HepG2 (cell line): Measurements from ENCODE around the gene SLC17A9. TPM values are rescaled to one million over a fixed set of nuclear protein-coding genes. Genes with fewer than 3 reads are reported as not detected.
A peak's percentile ranks its signal among the peaks of the same experiment; 100 is the strongest.

Experiments used
- ATAC-seq: fragments of 200-7000 bp; cut with Tn5 transposase; 3 replicates; pipeline ENCODE4 v1.9.1; 2020; ENCODE audit warnings: mild to moderate bottlenecking, moderate library complexity
- BruUV-seq: library from RNA; stranded (reverse); fragments of 400-500 nt; replicated peaks from 2 replicates; lab custom pipeline; 2021; lab: Mats Ljungman, UMichigan
- CTCF ChIA-PET: fragments of 300-600 bp; formaldehyde crosslinking; extraction: SDS; loops from one replicate; lab custom pipeline; 2021; ENCODE audit warnings: low total read pairs, inconsistent platforms, low intra/inter-chr PET ratio; lab: Yijun Ruan, JAX
- POLR2A ChIA-PET: fragments of 350-600 bp; sonication (Branson Sonifier 250); formaldehyde crosslinking; loops from one replicate; lab custom pipeline; 2020; ENCODE audit warnings: antibody characterized with exemption, inconsistent platforms; lab: Yijun Ruan, JAX
- DNase-seq: peaks from one replicate; pipeline ENCODE4 v3.0.0-alpha.2; 2015; ENCODE audit warnings: low spot score
- FAIRE-seq: peaks from 3 replicates; lab custom pipeline; 2011; peaks lifted over from hg19 to GRCh38; lab: Jason Lieb, UNC
- H2AFZ ChIP-seq: one replicate; pipeline ENCODE4 v1.6.1; 2011; ENCODE audit warnings: low read length, inconsistent platforms
- H3K27ac ChIP-seq: fragments of 300-600 bp; 3 replicates; pipeline ENCODE4 v1.8.0; 2011; ENCODE audit warnings: mixed run types, mild to moderate bottlenecking, mixed read lengths, low read length, inconsistent platforms; ENCODE audit not compliant: insufficient read depth; ENCODE audit errors: extremely low read length
- H3K27me3 ChIP-seq, 2 experiments: fragments of 200-600 bp in 1 of 2; 2 replicates in 1 of 2; 3 replicates in 1 of 2; pipeline versions ENCODE4 v1.6.0 to v1.8.0; 2011; ENCODE audit warnings: low read length in 2 of 2, mild to moderate bottlenecking in 2 of 2, moderate library complexity in 2 of 2, inconsistent platforms in 1 of 2; ENCODE audit not compliant: insufficient read depth in 2 of 2, control insufficient read depth in 1 of 2
- H3K36me3 ChIP-seq, 2 experiments: fragments of 200-600 bp in 1 of 2; replicated peaks in 1 of 2; 2 replicates in 1 of 2; 3 replicates in 1 of 2; pipeline versions ENCODE4 v1.5.1 to v1.8.0; 2011; ENCODE audit warnings: low read length in 2 of 2, inconsistent platforms in 1 of 2; ENCODE audit not compliant: insufficient read depth in 2 of 2, control insufficient read depth in 1 of 2
- H3K4me1 ChIP-seq: 2 replicates; pipeline ENCODE4 v1.5.1; 2012; ENCODE audit warnings: low read length, inconsistent platforms; ENCODE audit not compliant: insufficient read depth
- H3K4me2 ChIP-seq: 2 replicates; pipeline ENCODE4 v1.6.0; 2011; ENCODE audit warnings: low read depth, low read length, inconsistent platforms
- H3K4me3 ChIP-seq, 3 experiments: fragments of 200-600 bp in 1 of 3; sonication (generic), shearing (Covaris generic) in 1 of 3; replicated peaks in 1 of 3; 2 replicates each; pipeline ENCODE4 v1.5.1; 2011 to 2016; ENCODE audit warnings: low read length in 3 of 3, inconsistent platforms in 2 of 3, low read depth in 2 of 3, mild to moderate bottlenecking in 2 of 3, control low read depth in 1 of 3, mixed read lengths in 1 of 3; ENCODE audit not compliant: insufficient read depth in 1 of 3
- H3K79me2 ChIP-seq: one replicate; pipeline ENCODE4 v1.6.1; 2011; ENCODE audit warnings: low read length, inconsistent platforms; ENCODE audit not compliant: insufficient read depth
- H3K9ac ChIP-seq: 2 replicates; pipeline ENCODE4 v1.6.0; 2011; ENCODE audit warnings: mild to moderate bottlenecking, low read depth, low read length, inconsistent platforms; ENCODE audit not compliant: insufficient read depth
- H3K9me3 ChIP-seq: 2 replicates; pipeline ENCODE4 v1.5.1; 2012; ENCODE audit warnings: mild to moderate bottlenecking, low read length
- H4K20me1 ChIP-seq: 2 replicates; pipeline ENCODE4 v1.6.0; 2011; ENCODE audit warnings: inconsistent platforms, mild to moderate bottlenecking, low read length, moderate library complexity; ENCODE audit not compliant: insufficient read depth
- CREB3 ChIP-seq: sonication (generic); formaldehyde crosslinking; IDR thresholded peaks from 2 replicates; pipeline ENCODE4 v1.5.0; 2020; ENCODE audit warnings: missing genetic modification reagents
- E2F5 ChIP-seq: sonication (generic); formaldehyde crosslinking; conservative IDR thresholded peaks from 2 replicates; pipeline ENCODE4 v1.4.0; 2020; ENCODE audit warnings: missing genetic modification reagents
- JUND ChIP-seq: sonication (generic); formaldehyde crosslinking; IDR thresholded peaks from 2 replicates; pipeline ENCODE4 v1.8.0; 2022; ENCODE audit warnings: mild to moderate bottlenecking, missing genetic modification reagents
- KLF6 ChIP-seq: IDR thresholded peaks from 2 replicates; pipeline ENCODE4 v1.8.0; 2016; ENCODE audit warnings: missing biosample characterization, missing genetic modification reagents
- MATR3 ChIP-seq: sonication (generic); formaldehyde crosslinking; IDR thresholded peaks from 2 replicates; pipeline ENCODE4 v1.4.0; 2020; ENCODE audit warnings: missing genetic modification reagents
- MAX ChIP-seq: IDR thresholded peaks from 2 replicates; pipeline ENCODE4 v1.6.1; 2012; ENCODE audit warnings: inconsistent platforms
- MTERF4 ChIP-seq: sonication (generic); formaldehyde crosslinking; IDR thresholded peaks from 2 replicates; pipeline ENCODE4 v1.8.0; 2023; ENCODE audit warnings: mild to moderate bottlenecking, missing genetic modification reagents
- MYNN ChIP-seq: sonication (generic); formaldehyde crosslinking; IDR thresholded peaks from 2 replicates; pipeline ENCODE4 v1.4.0; 2020; ENCODE audit warnings: mild to moderate bottlenecking, low read depth, missing genetic modification reagents
- NFKBIZ ChIP-seq: IDR thresholded peaks from 2 replicates; pipeline ENCODE4 v1.6.1; 2018; ENCODE audit warnings: missing genetic modification reagents, missing compliant biosample characterization
- PAF1 ChIP-seq: IDR thresholded peaks from 2 replicates; pipeline ENCODE4 v1.6.1; 2016; ENCODE audit warnings: missing genetic modification reagents, missing compliant biosample characterization
- RBFOX2 ChIP-seq: fragments of 200-400 bp; formaldehyde crosslinking; IDR thresholded peaks from 2 replicates; pipeline ENCODE4 v1.6.1; 2017; ENCODE audit warnings: low read depth, mild to moderate bottlenecking, low read length
- RFX1 ChIP-seq: fragments of 450-650 bp; IDR thresholded peaks from 2 replicates; pipeline ENCODE4 v1.6.1; 2017
- SALL1 ChIP-seq: sonication (generic); formaldehyde crosslinking; IDR thresholded peaks from 2 replicates; pipeline ENCODE4 v1.8.0; 2022; ENCODE audit warnings: mild to moderate bottlenecking, missing genetic modification reagents
- SKIL ChIP-seq: sonication (generic); formaldehyde crosslinking; IDR thresholded peaks from 2 replicates; pipeline ENCODE4 v1.8.0; 2022; ENCODE audit warnings: missing genetic modification reagents, mild to moderate bottlenecking, moderate library complexity, borderline replicate concordance
- TARDBP ChIP-seq: sonication (generic); formaldehyde crosslinking; IDR thresholded peaks from 2 replicates; pipeline ENCODE4 v1.8.0; 2022; ENCODE audit warnings: mild to moderate bottlenecking, missing genetic modification reagents
- TIGD3 ChIP-seq: sonication (generic); formaldehyde crosslinking; IDR thresholded peaks from 2 replicates; pipeline ENCODE4 v1.5.1; 2020; ENCODE audit warnings: mild to moderate bottlenecking, missing genetic modification reagents, borderline replicate concordance
- ZNF251 ChIP-seq: sonication (generic); formaldehyde crosslinking; IDR thresholded peaks from 2 replicates; pipeline ENCODE4 v1.9.0; 2021; ENCODE audit warnings: mild to moderate bottlenecking, missing genetic modification reagents
- ZNF292 ChIP-seq: sonication (generic); formaldehyde crosslinking; IDR thresholded peaks from 2 replicates; pipeline ENCODE4 v1.8.1; 2022; ENCODE audit warnings: mild to moderate bottlenecking, low read depth, missing genetic modification reagents, borderline replicate concordance
- WGBS: methylation state at CpG from one replicate; pipeline ENCODE4 v1.1.6; 2017; ENCODE audit warnings: low lambda C conversion rate; 5-methylcytosine and 5-hydroxymethylcytosine counted together
- in situ Hi-C: cut with HindIII; loops from 2 replicates; pipeline ENCODE4 v1.10.0; 2017; ENCODE audit warnings: low pct_unique_long_range_greater_than_20kb; ENCODE audit not compliant: extremely low pct_ligation_motif_present
- intact Hi-C: fragments of 100-400 bp; cut with micrococcal nuclease; formaldehyde crosslinking; loops from one replicate; pipeline ENCODE4 v1.10.0; 2022; ENCODE audit not compliant: unreplicated experiment
- polyA plus RNA-seq, 8 experiments: library from polyadenylated mRNA; depleted of rRNA in 3 of 8; stranded (reverse) in 7 of 8; unstranded in 1 of 8; fragments of >200 nt; fragmentation: Illumina TruSeq in 4 of 8; extraction: Trizol in 4 of 8; gene quantifications; 2 replicates each; pipeline versions ENCODE4 v1.2.1 to v1.2.3, GENCODE V29; 2011 to 2016; ENCODE audit warnings: low read depth in 4 of 8, missing spikeins in 1 of 8, mixed read lengths in 1 of 8; ENCODE audit not compliant: insufficient read depth in 1 of 8
- total RNA-seq, 5 experiments: library from RNA; depleted of rRNA; stranded (reverse); fragments of >200 nt; fragmentation: Illumina TruSeq; extraction: Trizol; gene quantifications; 2 replicates each; pipeline ENCODE4 v1.2.3, GENCODE V29; 2016; ENCODE audit warnings: low read depth in 1 of 5

The SLC17A9 gene
- total and polyA plus RNA-seq, 2 of the 13 experiments (the other 11 are each of a cell fraction or from before 2014, with no cell fraction given), result 110 to 191 TPM

GRCh38 chr20:62959998-62960436 lies 7.5 kb downstream of the SLC17A9 start:
- ChIA-PET POLR2A (interaction anchor here (0.9 to 1.2 kb wide), 3 partner anchors 11 to 12 kb away, joined by 3 to 4 read pairs (median 3); no protein-coding TSS in a partner anchor), CTCF (no interaction called here)
- in situ Hi-C loops, result no loop called here
- Histone ChIP-seq H3K79me2 (peaks cover 29% of the 10 kb centered on the region), H3K9me3 (no peaks in the 10 kb centered on the region), H4K20me1 (peaks cover 71% of the 10 kb centered on the region), H3K4me1 (peaks cover 31% of the 10 kb centered on the region), H3K27ac (no peak overlapping the region), H3K36me3 (peaks cover 73 to 88% of the 10 kb centered on the region in 2 experiments), H3K4me2 (no peak overlapping the region), H3K4me3 (no peak overlapping the region), H3K9ac (no peak overlapping the region), H2AFZ (no peak overlapping the region), H3K27me3 (no peaks in the 10 kb centered on the region)
- intact Hi-C loops, result no loop called here
- WGBS, result 98% methylated on average over 20 of the region's 20 CpGs
- ATAC-seq, result no peak
- DNase-seq, result no peak
- no TSS peak for BruUV-seq
- FAIRE-seq, result no peak
- TF ChIP-seq MATR3 (CRISPR knock-in tag), result no peak
- TF ChIP-seq RFX1, result no peak
- TF ChIP-seq E2F5 (CRISPR knock-in tag), result no peak
- peak; percentile 10; the same call in 1 of the 2 replicates for TF ChIP-seq SALL1 (CRISPR knock-in tag)
- 0 out of 2 replicates have a peak, but pooled peaks have one; percentile 36 for TF ChIP-seq RBFOX2
- no peak for TF ChIP-seq CREB3
- TF ChIP-seq ZNF292 (CRISPR knock-in tag), result no peak
- no peak for TF ChIP-seq MYNN (CRISPR knock-in tag)
- peak; percentile 92 for TF ChIP-seq TARDBP (CRISPR knock-in tag)
- peak; percentile 55; the same call in 1 of the 2 replicates for TF ChIP-seq JUND (CRISPR knock-in tag)
- no peak for TF ChIP-seq ZNF251
- 0 out of 2 replicates have a peak, but pooled peaks have one; percentile 17 for TF ChIP-seq SKIL (CRISPR knock-in tag)
- peak; percentile 20; the same call in 1 of the 2 replicates for TF ChIP-seq MAX
- TF ChIP-seq KLF6, result no peak
- peak; percentile 87 for TF ChIP-seq PAF1 (CRISPR knock-in tag)
- no peak for TF ChIP-seq NFKBIZ (CRISPR knock-in tag)
- no peak for TF ChIP-seq TIGD3
- TF ChIP-seq MTERF4 (CRISPR knock-in tag), result 0 out of 2 replicates have a peak, but pooled peaks have one; percentile 39
